HG02870 (cell line): ENCODE results near the gene ASXL2.
"Not testable (repeated sequence)": the region's sequence is repeated elsewhere in the genome, so short reads cannot be mapped to it uniquely, and the experiment has no call there.

Source experiments
- ATAC-seq: cut with Tn5 transposase; IDR thresholded peaks from one replicate; pipeline ENCODE4 v1.9.1; 2021; ENCODE audit warnings: mild to moderate bottlenecking, moderate library complexity; ENCODE audit not compliant: unreplicated experiment

The ASXL2 gene

GRCh38 chr2:25742501-25742900 lies 135.8 kb downstream of the ASXL2 start:
- ATAC-seq = no peak

- ATAC-seq = no peak
These were observed 137.4 kb downstream of the ASXL2 start for GRCh38 chr2:25740810-25741381.

GRCh38 chr2:25738383-25739343 lies 139.6 kb downstream of the ASXL2 start:
- no peak for ATAC-seq

GRCh38 chr2:25736899-25737515 lies 141.3 kb downstream of the ASXL2 start:
- ATAC-seq = no peak

GRCh38 chr2:25735835-25736234 lies 142.5 kb downstream of the ASXL2 start:
- ATAC-seq = no peak

- no peak for ATAC-seq
These were observed 149.7 kb downstream of the ASXL2 start for GRCh38 chr2:25728559-25728958.

- no peak for ATAC-seq
These were observed 151.8 kb downstream of the ASXL2 start for GRCh38 chr2:25726522-25726921.

GRCh38 chr2:25725877-25726276 lies 152.4 kb downstream of the ASXL2 start:
- no peak for ATAC-seq

GRCh38 chr2:25724756-25725155 lies 153.5 kb downstream of the ASXL2 start:
- no peak for ATAC-seq

GRCh38 chr2:25722224-25722623 lies 156.1 kb downstream of the ASXL2 start:
- no peak for ATAC-seq

GRCh38 chr2:25720575-25720974 lies 157.7 kb downstream of the ASXL2 start:
- ATAC-seq = no peak

- ATAC-seq = no peak
These were observed 163.5 kb downstream of the ASXL2 start for GRCh38 chr2:25714740-25715139.

GRCh38 chr2:25712455-25712854 lies 165.8 kb downstream of the ASXL2 start:
- ATAC-seq = no peak

- no peak for ATAC-seq
These were observed 166.5 kb downstream of the ASXL2 start for GRCh38 chr2:25711675-25712354.

- ATAC-seq = no peak
These were observed 167.5 kb downstream of the ASXL2 start for GRCh38 chr2:25710750-25711149.

GRCh38 chr2:25709349-25709748 lies 168.9 kb downstream of the ASXL2 start:
- ATAC-seq = no peak

GRCh38 chr2:25707927-25708590 lies 170.2 kb downstream of the ASXL2 start:
- ATAC-seq = no peak

- ATAC-seq = not testable (repeated sequence)
These were observed 172.7 kb downstream of the ASXL2 start for GRCh38 chr2:25705575-25705974.

GRCh38 chr2:25701801-25702200 lies 176.5 kb downstream of the ASXL2 start:
- no peak for ATAC-seq

GRCh38 chr2:25700221-25700660 lies 178.0 kb downstream of the ASXL2 start:
- no peak for ATAC-seq

GRCh38 chr2:25699216-25699615 lies 179.1 kb downstream of the ASXL2 start:
- ATAC-seq = no peak
